Urinary bladder (tissue), 4 donors: Measurements from ENCODE around the gene NUTM2B. TPM values are rescaled to one million over a fixed set of nuclear protein-coding genes. Genes with fewer than 3 reads are reported as not detected.
"Not testable (repeated sequence)": the region's sequence is repeated elsewhere in the genome, so short reads cannot be mapped to it uniquely, and the experiment has no call there.

ENCODE experiments used
- DNase-seq: peaks from one replicate; pipeline ENCODE4 v3.0.0-alpha.2; 2015; ENCODE audit errors: extremely low spot score
- H3K27ac ChIP-seq: one replicate; pipeline ENCODE4 v1.5.1; 2013; ENCODE audit warnings: low read depth, mild to moderate bottlenecking, moderate library complexity
- H3K36me3 ChIP-seq: one replicate; pipeline ENCODE4 v1.6.1; 2013; ENCODE audit warnings: mild to moderate bottlenecking, moderate library complexity; ENCODE audit not compliant: insufficient read depth
- H3K4me1 ChIP-seq: one replicate; pipeline ENCODE4 v1.6.1; 2013; ENCODE audit warnings: mild to moderate bottlenecking, moderate library complexity; ENCODE audit not compliant: insufficient read depth
- H3K4me3 ChIP-seq: one replicate; pipeline ENCODE4 v1.5.1; 2013; ENCODE audit warnings: low read depth, low read length
- WGBS: extraction: QIAGEN DNeasy Blood & Tissue Kit; methylation state at CpG from one replicate; pipeline ENCODE4 v1.1.7; 2013; 5-methylcytosine and 5-hydroxymethylcytosine counted together
- polyA plus RNA-seq: library from polyadenylated mRNA; stranded (reverse); fragments of 200-250 nt; gene quantifications from one replicate; pipeline ENCODE4 v1.2.3, GENCODE V29; 2013
- total RNA-seq: library from RNA; depleted of rRNA; stranded (reverse); fragments of >200 nt; gene quantifications from one replicate; pipeline ENCODE4 v1.2.3, GENCODE V29; 2014
- donor health status: healthy with polysubstance abuse.
- donor health status: healthy.

The NUTM2B gene
- total and polyA plus RNA-seq, 2 donors: 0.21 to 0.32 TPM

DNA sequence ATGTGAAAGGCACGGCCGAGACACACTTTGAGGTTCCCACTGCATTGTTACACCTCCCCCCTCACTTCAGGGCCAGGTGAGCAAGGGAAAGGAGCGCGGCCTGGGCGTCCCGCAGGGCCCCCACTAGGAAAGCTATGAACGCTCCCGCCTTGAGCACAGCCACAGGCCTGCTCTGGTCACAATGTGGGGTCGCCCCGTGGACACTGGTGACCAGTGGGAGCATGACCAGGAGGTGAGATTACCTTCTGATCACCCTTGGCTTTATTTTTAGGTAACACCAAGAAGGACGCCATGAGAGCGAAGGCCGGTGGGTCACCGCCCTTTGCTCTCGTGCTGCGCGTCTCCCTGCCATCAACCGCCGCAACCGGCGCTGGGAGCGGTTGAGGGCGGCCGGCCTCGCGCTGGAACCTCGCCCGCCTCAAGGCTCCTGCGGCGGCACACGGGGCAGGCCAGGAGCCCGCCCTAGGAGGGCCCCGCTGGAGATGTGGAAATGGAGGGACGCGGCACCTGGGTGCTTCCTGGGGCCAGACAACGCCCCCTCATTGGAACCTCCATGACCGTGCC lies 2.6 kb upstream of the NUTM2B start:
- H3K4me3 ChIP-seq, H3K4me1 ChIP-seq, DNase-seq, H3K36me3 ChIP-seq, H3K27ac ChIP-seq: not testable (repeated sequence)
- 91% methylated on average over 32 of the region's 37 CpGs for WGBS

DNA sequence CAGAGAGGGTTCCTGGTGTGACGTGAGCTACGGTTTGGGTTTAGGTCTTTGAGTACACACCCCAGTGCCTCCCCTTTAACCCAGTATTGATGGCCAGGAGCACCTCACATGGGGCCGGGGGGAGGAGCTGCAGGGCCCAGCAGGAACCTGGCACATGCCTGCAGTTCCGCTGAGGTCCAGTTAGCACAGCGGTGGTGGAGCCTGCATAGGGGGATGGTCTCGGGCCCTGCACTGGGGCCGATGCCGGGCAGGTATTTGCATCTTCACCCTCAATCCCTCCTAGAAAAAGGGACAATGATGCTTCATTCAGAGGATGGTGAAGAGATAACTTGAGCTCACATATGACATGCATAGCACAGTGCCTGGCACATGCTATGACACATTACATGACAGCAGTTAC lies 4.0 kb downstream of the NUTM2B start:
- H3K4me1 ChIP-seq, DNase-seq, H3K4me3 ChIP-seq, H3K36me3 ChIP-seq, H3K27ac ChIP-seq: not testable (repeated sequence)
- no CpG with 5 or more reads among the region's 8 CpGs for WGBS

DNA sequence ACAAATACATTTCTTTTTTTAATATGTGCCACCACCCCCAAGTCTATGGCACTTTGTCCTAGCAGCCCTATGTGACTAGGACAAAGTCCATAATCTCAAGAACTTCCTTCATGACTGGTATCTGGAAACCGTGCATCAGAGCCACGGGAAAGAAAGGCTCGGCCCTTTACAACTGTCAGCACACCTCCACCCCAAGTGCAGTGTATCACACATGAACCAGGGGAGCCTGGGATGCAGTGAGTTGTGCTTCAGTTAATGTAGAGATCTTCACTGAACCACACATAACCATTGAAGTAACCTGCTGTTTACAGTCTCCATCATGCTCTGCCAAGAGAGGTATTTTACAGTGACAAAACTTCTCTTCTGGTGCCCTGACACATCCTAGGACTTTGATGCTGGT lies 11.9 kb downstream of the NUTM2B start:
- not testable (repeated sequence) for DNase-seq, H3K4me3 ChIP-seq, H3K4me1 ChIP-seq, H3K27ac ChIP-seq, H3K36me3 ChIP-seq
- WGBS: 94% methylated on average over 2 of the region's 3 CpGs

- not testable (repeated sequence) for H3K27ac ChIP-seq, DNase-seq, H3K4me3 ChIP-seq, H3K4me1 ChIP-seq, H3K36me3 ChIP-seq
- 70% methylated on average over 3 of the region's 4 CpGs for WGBS
Observed at GRCh38 chr10:79716917-79717579, 14.0 kb downstream of the NUTM2B start.

DNA sequence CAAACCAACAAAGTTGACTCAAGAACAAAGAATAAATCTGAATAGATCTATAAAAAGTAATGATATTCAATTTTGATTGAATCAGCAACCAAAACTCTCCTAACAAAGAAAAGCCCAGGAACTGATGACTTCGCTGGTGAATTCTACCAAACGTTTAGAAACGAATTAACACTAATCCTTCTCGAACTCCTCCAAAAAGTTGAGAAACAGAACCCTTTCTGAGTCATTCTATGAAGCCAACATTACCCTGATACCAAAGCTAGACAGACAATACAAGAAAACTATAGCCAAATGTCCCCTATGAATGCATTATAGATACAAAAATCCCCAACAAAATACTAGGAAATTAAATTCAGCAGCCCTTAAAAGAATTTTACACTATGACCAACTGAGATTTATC lies 17.0 kb downstream of the NUTM2B start:
- WGBS: 79% methylated on average over 4 of the region's 4 CpGs
- H3K4me3 ChIP-seq: not testable (repeated sequence)

GRCh38 chr10:79726620-79727019 lies 23.6 kb downstream of the NUTM2B start:
- WGBS: 76% methylated on average over 1 of the region's 1 CpG
- DNase-seq, H3K4me3 ChIP-seq: not testable (repeated sequence)

More for the DNA sequence above, 17.0 kb downstream of the NUTM2B start:
- DNase-seq, H3K4me1 ChIP-seq, H3K36me3 ChIP-seq, H3K27ac ChIP-seq: not testable (repeated sequence)

GRCh38 chr10:79744844-79745243 lies 41.8 kb downstream of the NUTM2B start:
- not testable (repeated sequence) for H3K36me3 ChIP-seq, H3K4me1 ChIP-seq, H3K27ac ChIP-seq, H3K4me3 ChIP-seq, DNase-seq
- 79% methylated on average over 6 of the region's 7 CpGs for WGBS

More at GRCh38 chr10:79726620-79727019, 23.6 kb downstream of the NUTM2B start:
- H3K27ac ChIP-seq, H3K36me3 ChIP-seq, H3K4me1 ChIP-seq: not testable (repeated sequence)

DNA sequence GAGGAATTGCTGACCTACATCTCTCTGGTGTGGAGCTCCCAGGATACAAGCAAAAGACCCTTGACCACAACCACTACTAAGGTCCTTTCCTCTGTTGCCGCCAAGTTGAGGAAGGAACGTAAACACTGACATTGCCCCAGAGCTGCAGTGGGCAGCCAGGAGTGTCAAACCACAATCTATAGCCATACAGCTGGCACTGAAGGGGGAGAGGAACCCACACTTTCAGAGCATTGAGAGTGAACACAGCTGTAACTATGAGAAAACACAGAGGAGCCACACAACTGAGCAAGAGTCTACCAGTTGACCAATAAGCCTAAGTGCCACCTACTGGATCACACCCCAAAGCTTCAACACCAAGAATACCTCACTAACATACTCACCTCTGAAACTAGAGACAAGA lies 45.5 kb downstream of the NUTM2B start:
- not testable (repeated sequence) for H3K4me1 ChIP-seq, H3K36me3 ChIP-seq, H3K27ac ChIP-seq, H3K4me3 ChIP-seq, DNase-seq
- WGBS: 87% methylated on average over 2 of the region's 2 CpGs

DNA sequence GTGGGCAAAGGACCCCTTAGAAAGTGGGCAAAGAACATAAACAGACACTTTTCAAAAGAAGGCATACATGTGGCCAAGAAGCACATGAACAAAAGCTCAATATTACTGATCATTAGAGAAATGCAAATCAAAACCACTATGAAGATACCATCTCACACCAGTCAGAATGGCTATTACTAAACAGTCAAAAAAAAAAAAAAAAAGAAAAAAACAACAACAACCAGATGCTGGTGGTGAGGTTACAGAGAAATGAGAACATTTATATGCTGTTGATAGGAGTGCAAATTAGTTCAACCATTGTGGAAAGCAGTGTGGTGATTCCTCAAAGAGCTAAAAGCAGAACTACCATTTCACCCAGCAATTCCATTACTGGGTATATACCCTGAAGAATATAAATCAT lies 50.6 kb downstream of the NUTM2B start:
- not testable (repeated sequence) for H3K27ac ChIP-seq, H3K36me3 ChIP-seq, DNase-seq, H3K4me1 ChIP-seq, H3K4me3 ChIP-seq

DNA sequence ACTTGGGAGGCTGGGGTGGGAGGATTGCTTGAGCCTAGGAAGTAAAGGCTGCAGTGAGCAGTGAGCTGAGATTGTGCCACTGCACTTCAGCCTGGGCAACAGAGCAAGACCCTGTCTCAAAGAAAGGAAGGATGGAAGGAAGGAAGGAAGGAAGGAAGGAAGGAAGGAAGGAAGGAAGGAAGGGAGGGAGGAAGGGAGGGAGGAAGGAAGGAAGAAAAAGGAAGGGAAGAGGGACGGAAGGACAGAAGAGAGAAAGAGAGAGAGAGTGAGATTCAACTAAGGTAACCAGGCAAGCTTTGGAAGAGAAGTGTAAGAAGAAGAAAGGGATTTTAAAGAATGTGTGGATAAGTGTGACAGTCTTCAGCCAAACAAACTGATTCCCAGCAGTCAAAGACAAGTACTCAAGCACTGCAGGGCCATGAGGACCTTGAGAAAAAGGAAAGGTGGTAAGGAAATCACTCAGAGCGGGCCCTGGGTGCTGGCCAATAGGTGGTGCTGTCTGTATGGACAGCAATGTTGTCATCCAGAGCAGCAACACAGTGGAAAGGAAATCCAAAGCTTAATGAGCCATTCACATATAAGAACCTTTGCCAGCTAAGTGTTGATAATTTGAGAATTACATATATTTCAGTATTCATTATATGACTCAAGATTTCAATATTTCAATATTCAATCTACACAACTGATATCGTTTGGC lies 55.4 kb downstream of the NUTM2B start:
- WGBS: 47% methylated on average over 3 of the region's 3 CpGs
- not testable (repeated sequence) for H3K27ac ChIP-seq, H3K4me3 ChIP-seq, H3K36me3 ChIP-seq, DNase-seq, H3K4me1 ChIP-seq

Other genes starting within 250 kb of the NUTM2B start
- 0.11 TPM for gene EIF5AL1, start 190.7 kb upstream of the NUTM2B start, total RNA-seq
- gene EIF5AL1, start 190.7 kb upstream of the NUTM2B start, polyA plus RNA-seq: 0.85 TPM
- not detected for gene SFTPA2, start 142.8 kb upstream of the NUTM2B start, total RNA-seq
- 0.32 TPM for gene SFTPA2, start 142.8 kb upstream of the NUTM2B start, polyA plus RNA-seq
- not detected for gene SFTPA1, start 92.3 kb upstream of the NUTM2B start, total RNA-seq
- gene SFTPA1, start 92.3 kb upstream of the NUTM2B start, polyA plus RNA-seq: not detected
- not detected for gene NUTM2E, start 123.5 kb downstream of the NUTM2B start, total RNA-seq
- 0.47 TPM for gene NUTM2E, start 123.5 kb downstream of the NUTM2B start, polyA plus RNA-seq
- not detected for gene SFTPD, start 245.9 kb downstream of the NUTM2B start, total RNA-seq
- gene SFTPD, start 245.9 kb downstream of the NUTM2B start, polyA plus RNA-seq: 0.47 TPM